HG03135 (cell line): Measurements from ENCODE around the gene CLTC.
"Not testable (repeated sequence)": the region's sequence is repeated elsewhere in the genome, so short reads cannot be mapped to it uniquely, and the experiment has no call there.

Source experiments
- ATAC-seq: cut with Tn5 transposase; IDR thresholded peaks from one replicate; pipeline ENCODE4 v1.9.1; 2021; ENCODE audit warnings: mild to moderate bottlenecking, moderate library complexity; ENCODE audit not compliant: unreplicated experiment

Gene CLTC

DNA sequence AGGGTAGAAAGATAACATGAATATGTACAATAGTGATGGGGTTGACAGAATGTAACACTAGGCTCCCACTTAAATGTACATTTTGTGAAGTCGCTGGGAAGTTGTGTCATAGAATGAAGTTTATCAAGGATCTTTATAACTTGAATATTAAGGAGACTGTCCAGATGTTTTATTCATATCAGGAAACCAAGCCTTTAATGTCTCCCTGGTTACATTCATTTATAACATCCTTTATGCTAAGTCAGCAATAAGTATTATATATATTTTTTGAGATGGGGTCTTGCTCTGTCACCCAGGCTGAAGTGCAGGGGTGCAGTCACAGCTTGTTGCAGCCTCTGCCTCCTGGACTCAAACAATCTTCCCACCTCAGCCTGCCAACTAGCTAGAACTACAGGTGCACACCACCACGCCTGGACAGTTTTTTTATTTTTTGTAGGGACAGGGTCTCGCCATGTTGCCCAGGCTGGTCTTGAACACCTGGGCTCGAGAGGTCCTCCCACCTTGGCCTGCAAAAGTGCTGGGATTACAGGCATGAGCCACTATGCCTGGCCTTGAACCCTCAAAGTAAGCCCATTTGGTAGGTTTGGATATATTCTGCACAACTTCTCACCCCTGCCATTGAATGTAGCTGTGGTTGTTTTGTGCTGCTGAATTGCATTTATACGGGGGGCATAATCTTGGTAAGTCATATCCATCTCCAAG lies 14.1 kb downstream of the CLTC start:
- ATAC-seq = no peak

DNA sequence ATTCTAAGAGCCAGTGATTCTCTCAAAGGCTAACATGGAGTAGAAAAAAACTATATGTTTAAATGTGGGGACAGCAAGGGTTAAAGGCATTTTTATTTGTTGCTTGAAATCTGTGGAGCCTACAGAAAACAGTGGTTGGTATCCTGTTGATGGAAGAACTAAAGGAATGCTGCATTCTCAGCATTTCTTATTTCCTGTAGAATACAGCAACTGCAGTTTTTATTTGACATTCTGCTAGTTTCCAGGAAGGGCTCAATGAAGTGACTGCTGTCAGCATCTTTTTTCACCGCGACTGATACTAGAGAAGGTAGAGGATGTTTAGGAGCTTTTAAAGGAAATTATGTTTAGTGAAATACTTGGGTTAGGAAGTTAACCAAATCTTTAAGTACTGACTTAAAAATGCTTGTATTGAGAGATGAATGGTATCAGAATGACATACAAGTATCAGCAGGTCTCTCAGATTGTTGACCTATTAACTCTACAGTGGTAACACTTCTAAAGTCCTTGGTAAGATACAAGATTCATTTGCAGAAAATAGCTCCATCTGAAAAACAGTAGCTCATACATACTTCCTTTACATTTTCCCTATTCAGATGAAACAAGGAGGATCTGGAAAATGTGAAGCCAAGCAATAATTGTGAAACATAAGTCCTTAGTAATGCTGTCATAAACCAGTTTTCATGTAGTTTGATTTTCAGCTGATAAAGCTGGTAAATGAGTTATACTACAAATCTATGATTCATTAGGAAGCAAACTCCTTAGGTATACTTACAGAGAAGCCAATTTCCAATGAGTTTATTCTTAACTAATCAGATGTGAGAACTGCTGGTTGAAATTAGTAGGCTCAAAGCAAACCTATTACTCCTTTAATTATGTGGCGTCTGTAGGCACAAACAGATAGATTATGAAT lies 15.2 kb downstream of the CLTC start:
- no peak for ATAC-seq

DNA sequence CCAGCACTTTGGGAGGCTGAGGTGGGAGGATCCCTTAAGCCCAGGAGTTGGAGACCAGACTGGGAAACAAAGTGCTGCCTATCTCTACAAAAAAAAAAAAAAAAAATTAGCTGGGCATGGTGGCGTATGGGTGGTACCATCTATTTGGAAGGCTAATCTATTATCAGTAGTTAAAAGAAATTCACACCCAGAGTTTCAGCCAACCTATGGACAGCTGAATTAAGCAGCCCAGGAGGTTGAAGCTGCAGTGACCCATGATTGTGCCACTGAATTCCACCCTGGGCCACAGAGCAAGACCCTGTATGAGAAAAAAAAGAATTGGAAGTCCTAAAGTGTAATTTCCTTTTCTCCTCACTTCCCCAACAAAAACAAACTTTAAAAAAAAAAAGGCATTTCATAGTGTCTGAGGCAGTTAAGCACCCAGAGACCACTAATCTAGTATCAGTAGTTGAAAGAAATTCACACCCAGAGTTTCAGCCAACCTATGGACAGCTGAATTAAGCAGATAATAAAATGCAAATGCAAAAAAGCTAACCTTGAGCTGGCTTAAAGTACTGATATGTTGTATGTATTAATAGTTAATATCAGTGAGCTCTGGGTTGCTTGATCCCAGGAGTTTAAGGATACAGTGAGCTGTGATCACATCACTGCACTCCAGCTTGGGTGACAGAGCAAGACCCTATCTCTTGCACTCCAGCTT lies 18.1 kb downstream of the CLTC start:
- ATAC-seq = no peak

DNA sequence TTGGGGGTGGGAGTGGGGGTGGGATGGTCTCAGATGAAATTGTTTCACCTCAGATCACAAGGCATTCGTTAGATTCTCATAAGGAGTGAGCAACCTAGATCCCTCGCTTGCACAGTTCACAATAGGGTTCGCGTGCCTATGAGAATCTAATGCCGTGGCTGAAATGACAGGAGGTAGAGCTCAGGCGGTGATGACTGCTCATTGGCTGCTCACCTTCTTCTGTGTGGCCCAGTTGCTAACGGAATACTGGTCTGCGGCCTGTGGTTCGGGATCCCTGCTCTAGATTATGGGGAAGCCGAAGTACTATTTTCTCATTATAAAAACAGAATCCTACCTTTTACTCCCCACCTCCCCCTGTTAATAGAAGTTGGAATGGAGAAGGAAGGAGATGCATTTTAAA lies 18.9 kb downstream of the CLTC start:
- ATAC-seq = no peak

DNA sequence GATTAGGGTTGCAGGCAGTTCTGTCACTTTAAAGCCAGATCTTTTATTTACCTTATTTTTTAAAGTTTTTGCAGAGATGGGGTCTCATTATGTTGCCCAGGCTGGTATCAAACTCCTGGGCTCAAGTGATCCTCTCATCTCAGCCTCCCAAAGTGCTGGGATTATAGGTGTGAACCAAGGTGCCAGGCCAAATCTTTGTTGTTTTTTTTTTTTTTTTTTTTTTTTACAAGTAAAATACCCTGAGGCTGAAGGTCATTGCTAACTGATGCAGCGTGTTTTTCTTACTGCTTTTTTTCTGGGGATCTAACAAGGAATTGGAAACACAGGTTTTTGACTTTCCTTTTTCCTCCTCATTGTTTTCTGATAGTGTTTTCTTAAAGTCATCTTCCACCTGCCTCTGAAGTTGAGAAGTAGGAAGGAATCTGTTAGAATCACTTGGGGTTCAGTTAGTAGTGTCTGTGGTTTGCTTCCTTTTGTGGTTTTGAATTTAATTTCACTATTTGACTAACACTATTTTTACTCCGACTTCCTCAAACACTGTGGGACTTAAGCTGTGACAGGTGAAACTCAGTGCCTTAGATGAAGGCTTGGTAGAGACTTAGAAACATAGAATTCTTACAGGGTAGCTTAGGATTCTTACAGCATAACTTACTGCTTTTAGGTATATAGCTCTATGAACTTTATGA lies 22.2 kb downstream of the CLTC start:
- peak; percentile 71 for ATAC-seq

DNA sequence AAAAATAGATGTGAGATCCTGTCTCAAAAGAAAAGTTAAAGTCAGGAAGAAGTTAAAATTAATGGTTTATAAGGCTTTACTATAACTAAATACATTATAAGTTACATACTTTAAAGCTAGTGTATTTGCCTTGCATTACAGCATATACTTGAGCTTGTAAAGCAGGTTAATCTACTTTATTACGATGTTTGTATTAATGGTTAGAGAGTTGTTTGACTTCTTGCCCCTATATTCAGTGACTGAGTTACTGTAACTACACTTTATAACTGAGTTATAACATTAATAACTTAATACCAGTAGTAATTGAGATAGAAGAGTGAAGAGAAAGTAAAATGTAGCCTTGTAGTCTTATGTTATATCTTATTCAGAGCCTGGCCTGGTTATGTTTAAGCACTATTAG lies 22.9 kb downstream of the CLTC start:
- ATAC-seq = no peak

DNA sequence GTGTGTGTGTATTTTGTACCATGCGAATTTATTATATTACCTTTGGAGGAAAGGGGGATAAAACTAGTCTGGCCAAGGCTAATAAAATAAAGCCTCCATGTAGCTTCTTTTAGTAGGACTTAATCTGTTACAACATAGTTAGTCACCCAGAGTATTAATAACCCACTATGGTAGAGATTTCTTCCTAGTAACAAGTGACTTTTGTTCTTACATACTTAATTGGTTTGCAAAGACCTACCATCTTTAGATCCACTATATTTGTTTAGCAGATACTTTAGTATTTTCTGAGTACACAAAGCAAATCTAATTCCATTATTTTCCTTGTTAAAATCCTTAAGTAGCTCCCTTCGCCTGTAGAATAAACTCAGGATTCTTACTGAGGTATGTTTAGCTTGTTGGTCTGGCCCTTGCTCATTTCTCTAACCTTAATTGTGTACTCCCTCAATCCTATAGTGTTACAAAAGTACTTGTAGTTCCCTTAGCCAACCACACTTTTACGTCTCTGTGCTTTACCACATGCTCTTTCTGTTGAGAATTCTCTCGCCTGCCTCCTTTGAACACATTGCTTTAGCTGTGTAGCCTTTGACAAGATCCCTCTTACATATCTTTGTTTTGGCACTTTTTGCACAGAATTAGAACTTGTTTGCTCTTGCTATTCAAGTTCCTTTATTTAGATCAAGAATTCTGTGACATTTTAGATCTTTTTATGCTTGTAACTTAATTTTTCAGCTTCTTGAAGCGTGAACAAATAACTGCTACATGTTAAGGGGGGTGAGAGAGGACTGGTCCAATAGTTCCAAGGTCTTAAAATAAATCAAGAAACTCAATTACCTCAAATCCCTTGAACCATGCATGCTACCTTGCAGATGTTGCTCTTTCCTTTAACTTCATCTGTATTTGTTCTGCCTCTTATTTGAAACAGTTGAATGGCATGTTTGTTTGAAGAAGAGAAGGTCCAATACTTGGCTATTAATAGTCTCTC lies 23.8 kb downstream of the CLTC start:
- no peak for ATAC-seq

DNA sequence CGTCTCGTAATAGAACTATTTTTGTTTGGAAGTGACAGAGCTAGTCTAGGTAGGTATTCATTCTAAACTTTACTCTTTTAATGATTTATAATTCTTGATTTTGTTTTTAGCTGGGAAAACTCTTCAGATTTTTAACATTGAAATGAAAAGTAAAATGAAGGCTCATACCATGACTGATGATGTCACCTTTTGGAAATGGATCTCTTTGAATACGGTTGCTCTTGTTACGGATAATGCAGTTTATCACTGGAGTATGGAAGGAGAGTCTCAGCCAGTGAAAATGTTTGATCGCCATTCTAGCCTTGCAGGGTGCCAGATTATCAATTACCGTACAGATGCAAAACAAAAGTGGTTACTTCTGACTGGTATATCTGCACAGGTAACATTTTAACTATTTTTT lies 27.6 kb downstream of the CLTC start:
- no peak for ATAC-seq

DNA sequence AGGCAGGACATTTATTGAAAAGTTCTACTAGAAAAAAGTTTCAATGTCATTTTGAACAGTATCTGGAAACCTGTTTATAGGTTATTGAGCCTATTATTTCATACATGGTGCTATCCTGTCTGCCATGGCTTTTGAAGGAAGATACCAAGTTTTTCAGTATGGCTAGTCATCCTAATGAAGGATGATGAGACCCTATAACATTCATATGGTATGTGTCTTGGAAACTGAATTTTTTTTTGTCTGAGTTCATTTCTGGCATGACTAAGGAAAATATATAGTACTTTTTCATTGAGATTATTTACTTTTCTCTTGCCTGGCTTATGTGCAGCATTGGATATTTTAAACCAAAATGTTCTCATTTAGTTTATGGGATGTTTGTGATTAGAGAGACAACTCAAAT lies 30.2 kb downstream of the CLTC start:
- ATAC-seq = no peak

DNA sequence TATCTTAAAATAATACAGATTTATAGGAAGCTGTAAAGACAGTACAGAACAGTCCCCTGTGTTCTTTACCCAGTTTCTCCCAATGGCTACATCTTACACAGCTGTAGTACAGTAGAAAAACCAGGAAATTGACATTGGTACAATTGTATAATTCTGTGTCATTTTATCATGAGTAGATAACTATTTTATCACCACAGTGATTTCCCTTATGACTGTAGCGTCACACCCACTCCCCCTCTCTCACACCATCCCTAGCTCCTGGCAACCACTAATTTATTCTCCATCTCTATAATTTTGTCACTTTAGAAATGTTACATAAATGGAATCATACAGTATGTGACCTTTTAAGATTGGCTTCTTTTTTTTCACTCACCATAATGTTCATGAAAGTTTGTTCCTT lies 30.9 kb downstream of the CLTC start:
- no peak for ATAC-seq

DNA sequence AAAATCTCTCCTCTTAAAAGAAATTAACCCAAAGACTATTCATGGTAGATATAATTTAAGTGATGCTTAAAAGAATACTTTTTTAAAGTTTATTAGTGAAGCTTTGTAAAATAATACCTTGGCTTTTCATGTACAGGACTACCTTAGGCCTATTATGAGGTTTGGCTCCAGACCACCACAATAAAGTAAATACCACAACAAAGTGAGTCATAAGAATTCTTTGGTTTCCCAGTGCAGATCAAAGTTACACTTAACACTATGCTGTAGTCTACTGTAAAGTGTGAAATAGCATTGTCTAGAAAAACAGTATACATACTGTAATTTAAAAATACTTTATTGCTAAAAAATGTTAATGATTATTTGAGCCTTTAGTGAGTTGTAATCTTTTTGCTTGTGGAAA lies 31.7 kb downstream of the CLTC start:
- ATAC-seq = no peak

DNA sequence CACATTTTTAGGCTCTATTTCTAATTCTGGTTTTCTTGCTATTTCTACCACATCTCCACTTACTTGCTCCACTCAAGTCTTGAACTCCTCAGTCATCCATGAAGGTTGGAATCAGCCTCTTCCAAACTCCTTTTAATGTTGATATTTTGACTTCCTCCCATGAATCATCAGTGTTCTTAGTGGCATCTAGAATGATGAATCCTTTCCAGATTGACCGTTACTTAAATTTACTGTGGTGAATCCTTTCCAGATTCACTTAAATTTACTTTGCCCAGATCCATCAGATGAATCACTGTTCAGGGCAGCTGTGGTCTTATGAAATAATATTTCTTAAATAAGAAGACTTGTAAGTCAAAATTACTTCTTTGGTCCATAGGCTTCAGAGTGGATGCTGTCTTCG lies 32.4 kb downstream of the CLTC start:
- ATAC-seq = no peak

DNA sequence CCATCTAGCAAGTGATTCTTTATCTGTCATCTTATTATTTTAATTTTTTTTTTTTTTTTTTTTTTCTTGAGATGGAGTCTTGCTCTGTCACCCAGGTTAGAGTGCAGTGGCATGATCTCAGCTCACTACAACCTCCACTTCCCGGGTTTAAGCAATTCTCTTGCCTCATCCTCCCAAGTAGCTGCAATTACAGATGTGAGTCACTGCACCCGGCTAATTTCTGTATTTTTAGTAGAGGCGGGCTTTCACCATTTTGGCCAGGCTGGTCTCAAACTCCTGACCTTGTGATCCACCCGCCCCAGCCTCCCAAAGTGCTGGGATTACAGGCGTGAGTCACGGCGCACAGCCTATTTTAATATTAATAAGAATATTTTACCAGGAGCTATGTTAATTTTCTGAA lies 36.9 kb downstream of the CLTC start:
- not testable (repeated sequence) for ATAC-seq

DNA sequence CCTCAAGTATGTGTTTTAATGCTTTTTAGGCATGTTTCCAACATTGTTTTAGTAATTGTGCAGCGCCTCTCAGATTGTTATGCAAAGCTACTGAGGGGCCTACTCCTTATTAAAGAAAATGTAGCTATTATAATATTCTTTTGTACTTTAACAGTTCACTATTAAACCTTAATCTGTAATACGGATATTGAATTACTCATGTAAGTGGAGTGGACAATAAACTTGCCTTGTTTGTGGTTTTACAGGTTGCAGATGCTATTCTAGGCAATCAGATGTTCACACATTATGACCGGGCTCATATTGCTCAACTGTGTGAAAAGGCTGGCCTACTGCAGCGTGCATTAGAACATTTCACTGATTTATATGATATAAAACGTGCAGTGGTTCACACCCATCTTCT lies 46.5 kb downstream of the CLTC start:
- ATAC-seq = no peak

DNA sequence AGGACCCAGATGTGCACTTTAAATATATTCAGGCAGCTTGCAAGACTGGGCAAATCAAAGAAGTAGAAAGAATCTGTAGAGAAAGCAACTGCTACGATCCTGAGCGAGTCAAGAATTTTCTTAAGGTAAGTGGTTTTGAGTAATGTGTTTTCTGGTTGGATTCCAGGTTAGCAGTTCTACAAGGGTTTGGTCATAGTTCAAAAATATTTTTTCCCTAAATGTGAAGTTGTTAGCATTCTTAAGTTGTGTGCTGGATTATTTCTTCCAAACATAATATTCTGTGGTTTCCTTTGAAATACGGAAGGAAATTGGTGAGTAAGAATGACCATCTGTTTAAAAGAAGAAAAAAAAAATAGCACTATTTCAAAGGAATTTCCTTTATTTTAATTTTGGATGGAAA lies 49.1 kb downstream of the CLTC start:
- ATAC-seq = no peak

DNA sequence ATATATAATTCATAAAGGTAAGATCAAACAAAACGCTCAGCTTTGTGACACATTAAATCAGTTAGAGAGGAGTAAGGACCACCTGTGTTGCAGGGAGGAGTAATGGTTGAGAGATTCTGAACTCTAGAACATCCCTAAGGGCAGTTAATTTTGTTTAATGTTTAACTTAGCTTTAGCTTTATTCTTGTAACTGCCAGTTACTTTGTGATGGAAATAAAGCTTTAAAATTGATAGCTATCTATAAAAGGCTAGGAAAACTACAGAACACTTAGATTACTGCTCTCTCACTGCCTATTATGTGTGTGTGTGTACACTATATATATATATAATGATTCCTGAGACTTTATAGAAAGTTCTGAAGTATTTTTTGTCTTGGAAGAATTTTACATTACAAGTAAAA lies 49.7 kb downstream of the CLTC start:
- no peak for ATAC-seq

DNA sequence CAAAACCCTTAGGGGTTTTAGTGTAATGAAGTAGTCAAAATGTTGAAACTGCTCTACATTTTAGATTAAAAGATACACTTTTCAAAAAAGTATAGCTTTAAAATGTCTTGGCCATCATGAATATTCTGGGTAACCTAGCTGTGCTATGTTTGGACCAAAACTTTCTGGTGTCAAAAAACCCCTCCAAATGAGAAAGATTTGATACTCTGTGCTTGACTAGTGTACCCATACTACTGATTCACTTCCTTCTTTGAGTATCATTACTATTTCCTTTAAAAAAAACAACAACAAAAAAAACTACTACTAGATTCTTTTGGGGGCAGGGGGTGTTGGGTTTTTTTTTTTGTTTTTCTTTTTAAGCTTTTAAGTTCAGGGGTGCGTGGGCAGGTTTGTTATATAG lies 50.2 kb downstream of the CLTC start:
- ATAC-seq = no peak

DNA sequence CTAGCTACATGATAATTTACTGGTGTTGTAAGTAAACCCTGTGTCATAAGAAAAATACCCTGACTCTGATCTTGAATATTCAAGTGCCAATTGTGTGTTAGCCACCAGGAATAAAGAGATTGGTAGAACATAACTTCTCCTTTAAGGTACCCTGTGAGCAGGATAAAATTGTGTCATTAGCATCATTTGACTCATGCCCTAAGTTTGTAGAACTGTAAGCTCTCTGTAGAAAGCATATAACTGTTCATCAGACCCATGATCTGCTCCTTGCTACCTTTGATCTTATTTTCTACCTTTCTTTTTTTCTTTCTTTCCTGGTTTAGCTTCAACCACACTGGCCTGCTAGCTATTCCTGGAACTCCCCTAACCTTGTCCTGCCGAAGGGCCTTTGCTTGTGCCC lies 51.7 kb downstream of the CLTC start:
- ATAC-seq = no peak

DNA sequence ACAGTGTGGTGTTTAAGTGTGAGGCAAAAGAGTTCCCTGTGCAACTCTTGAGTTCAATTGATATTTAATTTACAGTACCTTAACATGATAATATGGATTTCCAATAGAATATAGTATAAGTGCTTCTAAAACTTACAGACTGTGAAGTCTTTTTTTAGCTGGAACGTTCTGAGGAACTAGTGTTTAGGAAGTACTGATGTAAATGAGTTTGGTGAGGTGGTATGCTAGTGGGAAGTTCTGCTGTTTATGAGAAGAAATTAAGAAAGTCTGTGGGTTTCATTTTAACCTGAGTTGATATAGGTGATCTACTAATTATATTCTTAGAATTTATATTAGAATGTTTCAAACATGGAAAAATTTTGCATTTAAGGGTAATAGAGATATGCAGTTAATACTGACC lies 55.5 kb downstream of the CLTC start:
- ATAC-seq = no peak

DNA sequence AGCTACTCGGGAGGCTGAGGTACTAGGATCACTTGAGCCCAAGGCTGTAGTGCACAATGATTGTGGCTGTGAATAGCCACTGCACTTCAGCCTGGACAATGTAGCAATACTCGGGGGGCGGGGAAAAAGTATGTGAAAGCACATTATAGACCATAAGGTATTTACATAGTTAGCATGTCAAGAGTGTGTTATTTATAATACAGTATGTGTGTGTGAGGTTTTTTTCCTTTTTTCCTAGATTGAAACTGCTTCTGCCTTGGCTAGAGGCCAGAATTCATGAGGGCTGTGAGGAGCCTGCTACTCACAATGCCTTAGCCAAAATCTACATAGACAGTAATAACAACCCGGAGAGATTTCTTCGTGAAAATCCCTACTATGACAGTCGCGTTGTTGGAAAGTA lies 57.0 kb downstream of the CLTC start:
- no peak for ATAC-seq
